Trophoblast cell (in vitro differentiated cells and primary cell): ENCODE data around the gene FOXJ3.

Experiments used
- DNase-seq, 2 donors: peaks; one replicate each; pipeline ENCODE4 v3.0.0-alpha.2; 2016
- H2AFZ ChIP-seq: 2 replicates; pipeline ENCODE4 v1.6.1; 2013; ENCODE audit warnings: low read length, moderate library complexity, mild to moderate bottlenecking; ENCODE audit not compliant: insufficient read depth, poor library complexity
- H2AK5ac ChIP-seq: 2 replicates; pipeline ENCODE4 v1.6.1; 2013; ENCODE audit warnings: mild to moderate bottlenecking, low read length
- H2BK120ac ChIP-seq: 2 replicates; pipeline ENCODE4 v1.6.1; 2013; ENCODE audit warnings: low read length, mild to moderate bottlenecking, moderate library complexity; ENCODE audit not compliant: insufficient read depth, poor library complexity
- H2BK12ac ChIP-seq: 2 replicates; pipeline ENCODE4 v1.6.1; 2013; ENCODE audit warnings: mild to moderate bottlenecking, low read length, moderate library complexity
- H2BK5ac ChIP-seq: 2 replicates; pipeline ENCODE4 v1.6.1; 2013; ENCODE audit warnings: low read length, low read depth, moderate library complexity, mild to moderate bottlenecking; ENCODE audit not compliant: poor library complexity
- H3K14ac ChIP-seq: 2 replicates; pipeline ENCODE4 v1.6.1; 2013; ENCODE audit warnings: mild to moderate bottlenecking, low read length
- H3K18ac ChIP-seq: 2 replicates; pipeline ENCODE4 v1.6.1; 2013; ENCODE audit warnings: mild to moderate bottlenecking, low read length
- H3K23ac ChIP-seq: 2 replicates; pipeline ENCODE4 v1.6.1; 2013; ENCODE audit warnings: low read length
- H3K27ac ChIP-seq: 2 replicates; pipeline ENCODE4 v1.5.1; 2013; ENCODE audit warnings: low read depth, mild to moderate bottlenecking, inconsistent platforms, low read length, moderate library complexity
- H3K27me3 ChIP-seq: 2 replicates; pipeline ENCODE4 v1.6.1; 2013; ENCODE audit warnings: inconsistent platforms, mild to moderate bottlenecking, low read length, moderate library complexity; ENCODE audit not compliant: insufficient read depth
- H3K36me3 ChIP-seq, 2 experiments: 1 replicate in 1 of 2; 2 replicates in 1 of 2; pipeline ENCODE4 v1.6.1; 2013; ENCODE audit warnings: low read length in 2 of 2, mild to moderate bottlenecking in 2 of 2, moderate library complexity in 1 of 2; ENCODE audit not compliant: insufficient read depth in 2 of 2, control insufficient read depth in 1 of 2
- H3K4ac ChIP-seq: 2 replicates; pipeline ENCODE4 v1.6.1; 2013; ENCODE audit warnings: low read depth, mild to moderate bottlenecking, low read length, moderate library complexity
- H3K4me1 ChIP-seq, 2 experiments: 1 replicate in 1 of 2; 2 replicates in 1 of 2; pipeline ENCODE4 v1.6.1; 2013; ENCODE audit warnings: low read length in 2 of 2, mild to moderate bottlenecking in 2 of 2, moderate library complexity in 1 of 2; ENCODE audit not compliant: insufficient read depth in 2 of 2, control insufficient read depth in 1 of 2
- H3K4me2 ChIP-seq: 2 replicates; pipeline ENCODE4 v1.6.1; 2013; ENCODE audit warnings: inconsistent platforms, mild to moderate bottlenecking, low read length, moderate library complexity
- H3K4me3 ChIP-seq: 2 replicates; pipeline ENCODE4 v1.5.1; 2013; ENCODE audit warnings: mild to moderate bottlenecking, low read depth, low read length, inconsistent platforms
- H3K79me1 ChIP-seq: one replicate; pipeline ENCODE4 v1.6.1; 2013; ENCODE audit warnings: low read length
- H3K79me2 ChIP-seq: 2 replicates; pipeline ENCODE4 v1.6.1; 2013; ENCODE audit warnings: low read length, mild to moderate bottlenecking; ENCODE audit not compliant: control insufficient read depth, insufficient read depth, poor library complexity
- H3K9ac ChIP-seq: 2 replicates; pipeline ENCODE4 v1.6.1; 2013; ENCODE audit warnings: mild to moderate bottlenecking, low read length
- H3K9me3 ChIP-seq: 2 replicates; pipeline ENCODE4 v1.6.1; 2013; ENCODE audit warnings: low read depth, mild to moderate bottlenecking, control low read depth, inconsistent platforms, low read length; ENCODE audit not compliant: insufficient read depth
- H4K12ac ChIP-seq: 2 replicates; pipeline ENCODE4 v1.6.1; 2013; ENCODE audit warnings: low read depth, mild to moderate bottlenecking, low read length, moderate library complexity
- H4K8ac ChIP-seq: 2 replicates; pipeline ENCODE4 v1.6.1; 2013; ENCODE audit warnings: low read depth, mild to moderate bottlenecking, low read length, moderate library complexity
- H4K91ac ChIP-seq: one replicate; pipeline ENCODE4 v1.6.1; 2013; ENCODE audit warnings: low read depth, mild to moderate bottlenecking, low read length, moderate library complexity
- WGBS: extraction: QIAGEN DNeasy Blood & Tissue Kit; methylation state at CpG from one replicate; pipeline ENCODE4 v1.1.7; 2013; ENCODE audit warnings: missing lambda C conversion rate; ENCODE audit not compliant: insufficient read length, insufficient coverage; ENCODE audit errors: extremely low coverage; 5-methylcytosine and 5-hydroxymethylcytosine counted together

The FOXJ3 gene

GRCh38 chr1:42154685-42155084, 180.3 kb downstream of the FOXJ3 start:
- no peak overlapping the region for H3K27ac ChIP-seq
- H3K36me3 ChIP-seq = no peaks in the 10 kb centered on the region
- H3K9ac ChIP-seq = no peak overlapping the region
- no peaks in the 10 kb centered on the region for H3K4me1 ChIP-seq
- H4K12ac ChIP-seq = no peak overlapping the region
- no peak overlapping the region for H4K91ac ChIP-seq
- H3K4me3 ChIP-seq = no peak overlapping the region
- H3K9me3 ChIP-seq = peaks cover 3% of the 10 kb centered on the region
- no peak overlapping the region for H4K8ac ChIP-seq
- H3K27me3 ChIP-seq = no peaks in the 10 kb centered on the region
- H3K23ac ChIP-seq = no peak overlapping the region
- no peaks in the 10 kb centered on the region for H3K79me2 ChIP-seq
- H3K4ac ChIP-seq = no peak overlapping the region
- H2AFZ ChIP-seq = no peak overlapping the region
- whole genome bisulfite sequencing = no CpG with 5 or more reads among the region's 13 CpGs
- H3K18ac ChIP-seq = no peak overlapping the region
- no peak overlapping the region for H3K14ac ChIP-seq
- H2BK120ac ChIP-seq = no peak overlapping the region
- no peak overlapping the region for H2AK5ac ChIP-seq
- H2BK12ac ChIP-seq = no peak overlapping the region
- no peak overlapping the region for H3K4me2 ChIP-seq
- DNase-seq = no peak
- H3K79me1 ChIP-seq = no peaks in the 10 kb centered on the region
- H2BK5ac ChIP-seq = no peak overlapping the region

- Histone ChIP-seq H2AFZ (no peak overlapping the region), H2BK5ac (no peak overlapping the region), H3K27ac (no peak overlapping the region), H2AK5ac (no peak overlapping the region), H3K18ac (no peak overlapping the region), H2BK120ac (no peak overlapping the region), H3K14ac (no peak overlapping the region), H3K4me1 (no peaks in the 10 kb centered on the region), H3K4ac (no peak overlapping the region), H3K4me3 (no peak overlapping the region), H3K4me2 (no peak overlapping the region), H3K9ac (no peak overlapping the region), H4K91ac (no peak overlapping the region), H3K36me3 (no peaks in the 10 kb centered on the region), H3K27me3 (no peaks in the 10 kb centered on the region), H2BK12ac (no peak overlapping the region), H3K23ac (no peak overlapping the region), H3K79me1 (no peaks in the 10 kb centered on the region), H4K12ac (no peak overlapping the region), H3K79me2 (no peaks in the 10 kb centered on the region), H3K9me3 (peaks cover 3% of the 10 kb centered on the region), H4K8ac (no peak overlapping the region)
- no peak for DNase-seq
- WGBS = no CpG with 5 or more reads among the region's 6 CpGs
Observed at GRCh38 chr1:42153624-42154023, 181.4 kb downstream of the FOXJ3 start.

- H4K8ac ChIP-seq = no peak within 1 kb of the TSS
- peaks cover 3% of the 10 kb centered on the region for H3K9me3 ChIP-seq
- H3K9ac ChIP-seq = no peak within 1 kb of the TSS
- H2BK5ac ChIP-seq = no peak within 1 kb of the TSS
- no peak within 1 kb of the TSS for H3K18ac ChIP-seq
- no peak within 1 kb of the TSS for H3K4ac ChIP-seq
- H3K4me2 ChIP-seq = no peak within 1 kb of the TSS
- no peak within 1 kb of the TSS for H3K14ac ChIP-seq
- no peaks in the 10 kb centered on the region for H3K79me1 ChIP-seq
- no peak within 1 kb of the TSS for H2AK5ac ChIP-seq
- H2BK120ac ChIP-seq = no peak within 1 kb of the TSS
- no peak within 1 kb of the TSS for H4K12ac ChIP-seq
- no peak for DNase-seq
- H3K4me3 ChIP-seq = no peak within 1 kb of the TSS
- WGBS = no CpG with 5 or more reads among the region's 12 CpGs
- H3K79me2 ChIP-seq = no peaks in the 10 kb centered on the region
- H3K36me3 ChIP-seq = no peaks in the 10 kb centered on the region
- H2AFZ ChIP-seq = no peak within 1 kb of the TSS
- no peaks in the 10 kb centered on the region for H3K4me1 ChIP-seq
- no peaks in the 10 kb centered on the region for H3K27me3 ChIP-seq
- no peak within 1 kb of the TSS for H4K91ac ChIP-seq
- H3K27ac ChIP-seq = no peak within 1 kb of the TSS
- H3K23ac ChIP-seq = no peak within 1 kb of the TSS
- no peak within 1 kb of the TSS for H2BK12ac ChIP-seq
Observed at GRCh38 chr1:42152907-42153600, 182.0 kb downstream of the FOXJ3 start, which contains the start of gene GUCA2B. Gene GUCA2B (plus strand): TSS chr1:42153410. CDS start chr1:42153451, 41 bp downstream.

DNA sequence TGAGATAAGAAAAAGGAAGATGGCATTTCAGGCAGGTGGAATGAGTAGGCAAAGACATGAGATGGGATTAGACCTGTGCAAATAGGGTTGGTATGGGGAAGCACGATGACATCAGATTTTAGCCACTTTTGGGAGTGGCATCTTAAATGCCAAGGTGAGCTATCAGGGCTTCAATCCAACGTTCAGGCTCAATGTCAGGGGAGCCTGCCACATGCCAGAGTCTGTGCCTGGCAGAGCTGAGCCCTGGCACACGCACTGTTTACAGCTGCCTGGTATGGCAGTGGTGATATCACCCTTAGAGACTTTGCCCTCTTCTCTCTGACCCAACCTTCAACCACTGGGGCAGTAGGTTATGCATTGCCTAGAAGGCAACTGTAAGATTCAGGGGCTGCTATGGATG, 182.9 kb downstream of the FOXJ3 start:
- no peak overlapping the region for H2BK5ac ChIP-seq
- no peak overlapping the region for H3K4me2 ChIP-seq
- H3K27me3 ChIP-seq = no peaks in the 10 kb centered on the region
- H4K91ac ChIP-seq = no peak overlapping the region
- H3K36me3 ChIP-seq = no peaks in the 10 kb centered on the region
- DNase-seq = peak in 1 of 2 donors; percentile 62
- H2AFZ ChIP-seq = no peak overlapping the region
- whole genome bisulfite sequencing = no CpG with 5 or more reads among the region's 3 CpGs
- H3K23ac ChIP-seq = no peak overlapping the region
- no peak overlapping the region for H2AK5ac ChIP-seq
- H3K9me3 ChIP-seq = peaks cover 3% of the 10 kb centered on the region
- H2BK12ac ChIP-seq = no peak overlapping the region
- no peak overlapping the region for H3K27ac ChIP-seq
- H3K79me2 ChIP-seq = no peaks in the 10 kb centered on the region
- H3K4ac ChIP-seq = no peak overlapping the region
- no peaks in the 10 kb centered on the region for H3K4me1 ChIP-seq
- H3K14ac ChIP-seq = no peak overlapping the region
- no peak overlapping the region for H3K18ac ChIP-seq
- H3K4me3 ChIP-seq = no peak overlapping the region
- H4K8ac ChIP-seq = no peak overlapping the region
- no peaks in the 10 kb centered on the region for H3K79me1 ChIP-seq
- H2BK120ac ChIP-seq = no peak overlapping the region
- H3K9ac ChIP-seq = no peak overlapping the region
- no peak overlapping the region for H4K12ac ChIP-seq
